ENCODE measurements around the gene HSPA6. TPM values are rescaled to one million over a fixed set of nuclear protein-coding genes. Genes with fewer than 3 reads are reported as not detected.
"Not testable (repeated sequence)": the region's sequence is repeated elsewhere in the genome, so short reads cannot be mapped to it uniquely, and the experiment has no call there.

Gene HSPA6
- total RNA-seq, 2 experiments from 2014 or later = 0.11 to 0.14 TPM

GRCh38 chr1:161528550-161528949 lies 4.2 kb downstream of the HSPA6 start:
- H3K27me3 Mint-ChIP-seq; intact Hi-C loops (cut with DNase I, micrococcal nuclease); DNase-seq; H3K4me3 Mint-ChIP-seq; H3K27ac Mint-ChIP-seq; H3K9me3 Mint-ChIP-seq (ENCODE audit: low read depth); ATAC-seq; CTCF ChIA-PET; H3K36me3 Mint-ChIP-seq (ENCODE audit: low read depth): not testable (repeated sequence)
- POLR2A ChIA-PET = interaction anchor here (0.7 kb wide), 1 partner anchor 82 kb away, joined by 6 read pairs; no protein-coding TSS in a partner anchor
- H3K4me1 Mint-ChIP-seq = peaks cover 12% of the 10 kb centered on the region

DNA sequence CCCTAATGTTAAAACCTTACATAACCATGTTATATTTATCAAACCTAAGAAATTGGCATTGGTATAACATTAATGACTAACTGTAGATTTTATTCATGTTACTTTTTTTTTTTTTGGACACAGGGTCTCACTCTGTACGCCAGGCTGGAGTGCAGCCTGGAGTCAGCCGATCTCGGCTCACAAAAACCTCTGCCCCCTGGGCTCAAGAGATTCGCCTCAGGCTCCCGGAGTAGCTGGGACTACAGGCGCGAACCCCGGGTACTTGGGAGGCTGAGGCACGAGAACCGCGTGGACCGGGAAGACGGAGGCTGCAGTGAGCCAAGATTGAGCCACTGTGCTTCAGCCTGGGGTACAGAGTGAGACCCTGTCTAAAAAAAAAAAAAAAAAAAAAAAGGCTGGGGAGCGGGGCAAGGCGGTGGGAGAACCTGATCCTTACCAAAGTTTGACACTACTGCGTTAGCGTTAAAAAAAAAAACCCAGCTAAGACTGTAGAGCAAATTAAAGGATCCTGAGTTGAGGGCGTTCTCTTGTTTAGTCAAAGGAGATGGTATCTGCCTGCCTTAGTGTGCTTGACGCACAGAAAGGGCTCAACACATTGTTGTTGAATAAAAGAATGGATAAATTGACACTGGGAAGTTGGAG lies 5.2 kb downstream of the HSPA6 start:
- intact Hi-C loops (cut with DNase I, micrococcal nuclease); DNase-seq; H3K9me3 Mint-ChIP-seq (ENCODE audit: low read depth); ATAC-seq; POLR2A ChIA-PET; H3K27me3 Mint-ChIP-seq; H3K4me1 Mint-ChIP-seq; H3K36me3 Mint-ChIP-seq (ENCODE audit: low read depth): not testable (repeated sequence)
- Mint-ChIP-seq H3K27ac (peak overlapping the region; percentile 94), H3K4me3 (peak overlapping the region; percentile 84)
- CTCF ChIA-PET = interaction anchor here (0.6 kb wide), 1 partner anchor 121 kb away, joined by 3 read pairs; no protein-coding TSS in a partner anchor

DNA sequence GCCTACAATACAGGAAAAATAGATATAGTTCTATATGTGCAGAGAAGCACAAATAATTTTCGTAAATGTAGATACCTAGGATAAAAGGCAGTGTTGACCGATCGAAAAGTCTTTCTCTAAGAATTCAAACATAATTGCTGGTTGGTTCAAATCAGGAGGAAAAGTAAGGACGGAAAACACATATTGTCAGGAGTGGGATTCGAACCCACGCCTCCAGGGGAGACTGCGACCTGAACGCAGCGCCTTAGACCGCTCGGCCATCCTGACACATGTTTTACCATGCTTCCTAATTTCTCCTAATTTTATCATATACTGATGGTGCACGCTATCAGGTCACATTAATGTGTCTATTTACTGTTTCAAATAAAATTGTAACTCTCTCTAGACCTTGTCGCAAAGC lies 5.8 kb downstream of the HSPA6 start:
- ChIA-PET POLR2A (interaction anchor here (0.8 kb wide), 1 partner anchor 10 kb away, joined by 3 read pairs; no protein-coding TSS in a partner anchor), CTCF (interaction anchor here (0.6 to 1.3 kb wide), 2 partner anchors 9 to 122 kb away, joined by 3 to 4 read pairs; no protein-coding TSS in a partner anchor)
- H3K36me3 Mint-ChIP-seq (ENCODE audit: low read depth); intact Hi-C loops (cut with DNase I, micrococcal nuclease); H3K4me1 Mint-ChIP-seq; H3K27me3 Mint-ChIP-seq; H3K9me3 Mint-ChIP-seq (ENCODE audit: low read depth): not testable (repeated sequence)
- Mint-ChIP-seq H3K27ac (peak overlapping the region; percentile 94), H3K4me3 (peak overlapping the region; percentile 84)
- ATAC-seq (peak; percentile 48), DNase-seq (peak; percentile 80)

DNA sequence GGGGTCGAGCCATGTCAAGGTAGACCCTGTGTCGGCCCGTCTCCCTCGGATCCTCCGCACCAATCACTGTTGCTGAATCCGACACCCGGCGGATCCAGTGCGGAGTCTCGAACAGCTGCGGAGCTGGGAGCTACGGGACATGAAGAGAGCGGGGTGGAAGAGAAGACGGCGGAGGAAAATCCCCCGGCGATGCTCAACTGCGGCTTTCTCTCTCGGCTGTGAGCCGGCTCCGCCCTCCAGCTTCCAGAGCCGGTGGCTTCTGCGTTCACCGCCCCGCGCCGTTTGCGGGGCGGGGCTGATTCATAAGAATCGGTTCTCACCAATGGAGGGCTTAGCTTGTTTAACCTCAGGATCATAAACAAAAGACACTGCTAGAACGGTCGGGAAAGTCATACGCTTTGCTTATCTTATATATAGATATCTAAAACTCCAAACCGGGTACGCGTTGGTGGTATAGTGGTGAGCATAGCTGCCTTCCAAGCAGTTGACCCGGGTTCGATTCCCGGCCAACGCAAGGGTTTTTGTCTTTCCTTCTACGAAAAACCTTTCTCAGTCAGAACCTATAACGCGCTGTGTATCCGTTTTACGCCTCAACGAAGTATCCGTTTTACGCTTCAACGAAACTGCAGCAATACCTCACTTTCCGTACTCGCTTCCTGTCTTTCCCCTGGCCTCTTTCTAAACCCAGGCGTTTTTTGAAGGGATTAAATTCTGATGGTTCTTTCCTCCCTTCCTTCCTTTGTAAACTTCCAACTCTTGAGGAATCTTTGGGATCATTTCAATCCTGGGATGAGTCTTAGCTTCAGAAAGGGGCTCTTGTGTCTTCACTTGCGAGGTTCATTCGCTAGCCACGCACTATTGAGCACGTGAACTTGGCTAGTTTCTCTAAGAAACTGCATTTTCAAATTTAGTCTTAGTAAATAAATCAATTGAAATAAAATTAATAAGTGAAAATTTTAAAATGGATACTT lies 6.6 kb downstream of the HSPA6 start:
- peak; percentile 94 for DNase-seq
- intact Hi-C loops (cut with DNase I, micrococcal nuclease) = loop anchor here (1.0 kb wide), 2 partner anchors 9 to 81 kb away; no protein-coding TSS in a partner anchor
- not testable (repeated sequence) for H3K36me3 Mint-ChIP-seq (ENCODE audit: low read depth); H3K9me3 Mint-ChIP-seq (ENCODE audit: low read depth); H3K27me3 Mint-ChIP-seq; H3K4me1 Mint-ChIP-seq
- peak overlapping the region; percentile 94 for H3K27ac Mint-ChIP-seq
- CTCF ChIA-PET = interaction anchor here (1.3 kb wide), 1 partner anchor 9 kb away, joined by 4 read pairs; no protein-coding TSS in a partner anchor
- peak; percentile 84 for ATAC-seq
- POLR2A ChIA-PET = interaction anchor here (0.6 to 0.8 kb wide), 2 partner anchors 9 to 432 kb away, joined by 3 to 4 read pairs; no protein-coding TSS in a partner anchor
- peak overlapping the region; percentile 84 for H3K4me3 Mint-ChIP-seq

DNA sequence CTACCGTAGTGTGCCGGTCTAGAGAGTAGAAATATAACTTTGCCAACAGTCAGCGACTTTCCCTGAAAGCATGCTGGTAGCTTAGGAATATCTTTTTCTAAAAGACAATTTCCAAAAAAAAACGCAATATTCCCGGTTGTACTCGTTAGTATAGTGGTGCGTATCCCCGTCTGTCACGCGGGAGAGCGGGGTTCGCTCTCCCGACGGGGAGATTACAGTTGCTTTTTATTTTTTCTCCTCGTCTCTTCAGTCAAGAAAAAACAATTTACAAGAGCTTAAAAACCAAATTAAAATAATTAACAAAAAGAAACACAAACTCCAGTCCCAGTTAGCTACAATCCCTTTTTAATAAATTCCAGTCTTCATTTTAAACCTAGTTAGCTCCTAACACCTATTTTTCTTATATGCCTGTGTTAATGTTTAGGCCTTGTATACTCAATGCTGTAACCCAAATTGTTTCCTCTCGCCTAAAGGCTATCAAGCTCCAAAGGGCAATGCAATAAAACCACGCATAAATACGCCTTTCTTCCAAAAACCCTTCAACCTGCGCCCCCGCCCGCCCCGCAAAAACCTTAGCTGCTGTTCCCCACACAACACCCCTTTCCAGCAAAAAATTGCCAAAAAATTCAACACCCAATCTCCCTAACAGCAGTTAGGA lies 7.8 kb downstream of the HSPA6 start:
- H3K27me3 Mint-ChIP-seq = no peaks in the 10 kb centered on the region
- H3K4me3 Mint-ChIP-seq = no peak overlapping the region
- DNase-seq (no peak), ATAC-seq (no peak)
- ChIA-PET POLR2A (no interaction called here), CTCF (no interaction called here)
- H3K9me3 Mint-ChIP-seq (ENCODE audit: low read depth) = no peaks in the 10 kb centered on the region
- no peak overlapping the region for H3K27ac Mint-ChIP-seq
- intact Hi-C loops (cut with DNase I, micrococcal nuclease) = loop anchor here (1.0 kb wide), 2 partner anchors 8 to 80 kb away; no protein-coding TSS in a partner anchor
- H3K36me3 Mint-ChIP-seq (ENCODE audit: low read depth) = peaks cover 2% of the 10 kb centered on the region
- peaks cover 5% of the 10 kb centered on the region for H3K4me1 Mint-ChIP-seq

DNA sequence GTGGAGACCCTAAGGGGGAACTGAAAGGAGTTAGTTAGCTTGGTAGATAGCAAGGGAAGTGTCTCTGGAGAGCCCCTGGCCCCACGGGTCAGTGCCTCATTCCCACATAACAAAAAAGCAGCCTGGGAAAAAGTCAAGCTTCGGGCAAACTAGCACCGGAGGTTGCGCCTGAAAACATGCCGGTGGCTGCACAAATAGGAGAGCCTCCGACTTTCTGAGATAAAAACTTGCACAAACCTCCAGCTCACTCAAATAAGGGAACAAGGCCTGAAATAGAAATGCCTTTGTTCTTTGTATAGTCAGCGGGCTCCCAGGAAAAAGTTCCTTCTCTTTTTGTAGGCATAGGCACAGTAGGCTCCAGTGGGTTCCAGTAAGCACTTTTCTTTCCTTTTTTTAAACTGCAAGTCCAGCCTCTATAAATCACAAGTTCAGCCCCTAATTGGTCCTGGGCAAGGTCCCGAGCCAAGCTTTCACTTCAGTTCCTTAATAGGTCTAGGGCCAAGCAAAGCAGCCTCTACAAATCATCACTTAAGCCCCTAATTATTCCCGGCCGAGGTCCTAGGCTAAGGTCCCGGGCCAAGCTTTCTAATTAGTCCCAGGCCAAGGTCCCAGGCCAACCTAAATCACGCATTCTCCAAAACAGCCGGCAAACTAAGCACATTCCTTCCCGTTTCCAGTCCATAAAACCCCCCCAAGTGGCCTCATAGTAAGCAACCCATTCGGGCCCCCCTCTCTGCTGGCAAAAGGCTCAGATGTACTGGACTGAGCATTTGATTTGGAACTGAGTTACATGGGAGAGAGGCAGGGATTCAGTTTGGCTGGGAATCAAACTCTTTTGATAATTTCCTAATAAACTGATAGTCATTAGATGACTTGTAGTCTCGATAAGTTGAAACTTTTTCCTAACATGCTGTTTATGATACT lies 8.6 kb downstream of the HSPA6 start:
- H3K4me3 Mint-ChIP-seq; H3K27ac Mint-ChIP-seq; POLR2A ChIA-PET; H3K27me3 Mint-ChIP-seq; H3K36me3 Mint-ChIP-seq (ENCODE audit: low read depth); DNase-seq; intact Hi-C loops (cut with DNase I, micrococcal nuclease); CTCF ChIA-PET; H3K9me3 Mint-ChIP-seq (ENCODE audit: low read depth); ATAC-seq; H3K4me1 Mint-ChIP-seq: not testable (repeated sequence)

DNA sequence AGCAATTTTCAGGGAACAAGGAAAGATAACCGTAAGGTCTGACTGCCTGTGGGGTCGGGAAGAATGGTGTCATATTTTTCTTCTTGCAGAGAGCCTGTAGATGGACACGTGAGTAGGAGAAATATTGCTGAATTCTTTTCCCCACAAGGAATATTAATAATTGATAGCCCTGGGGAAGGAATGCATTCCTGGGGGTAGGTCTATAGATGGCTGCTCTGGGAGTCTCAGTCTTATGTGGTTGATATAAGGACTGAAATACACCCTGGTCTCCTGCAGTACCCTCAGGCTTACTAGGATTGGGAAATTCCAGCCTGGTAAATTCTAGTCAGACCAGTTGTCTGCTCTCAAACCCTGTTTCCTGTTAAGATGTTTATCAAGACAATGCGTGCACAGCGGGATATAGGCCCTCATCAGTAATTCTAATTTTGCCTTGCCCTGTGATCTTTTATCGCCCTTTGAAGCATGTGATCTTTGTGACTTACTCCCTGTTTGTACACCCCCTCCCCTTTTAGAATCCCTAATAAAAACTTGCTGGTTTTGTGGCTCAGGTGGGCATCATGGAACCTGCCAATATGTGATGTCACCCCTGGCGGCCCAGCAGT lies 12.8 kb downstream of the HSPA6 start:
- H3K27ac Mint-ChIP-seq; POLR2A ChIA-PET; intact Hi-C loops (cut with DNase I, micrococcal nuclease); CTCF ChIA-PET; DNase-seq; H3K4me3 Mint-ChIP-seq; H3K27me3 Mint-ChIP-seq; H3K9me3 Mint-ChIP-seq (ENCODE audit: low read depth); H3K36me3 Mint-ChIP-seq (ENCODE audit: low read depth); ATAC-seq: not testable (repeated sequence)
- H3K4me1 Mint-ChIP-seq = peaks cover 28% of the 10 kb centered on the region

- intact Hi-C loops (cut with DNase I, micrococcal nuclease) = not testable (repeated sequence)
Observed at GRCh38 chr1:161538925-161539479, 14.7 kb downstream of the HSPA6 start.

GRCh38 chr1:161539731-161540569 lies 15.6 kb downstream of the HSPA6 start:
- ATAC-seq (peak; percentile 80), DNase-seq (peak; percentile 94)
- H3K9me3 Mint-ChIP-seq (ENCODE audit: low read depth); H3K36me3 Mint-ChIP-seq (ENCODE audit: low read depth); H3K27me3 Mint-ChIP-seq: not testable (repeated sequence)
- ChIA-PET POLR2A (interaction anchor here (1.1 kb wide), 1 partner anchor 9 kb away, joined by 3 read pairs; no protein-coding TSS in a partner anchor), CTCF (interaction anchor here (0.7 to 1.3 kb wide), 4 partner anchors 9 to 740 kb away, joined by 3 to 6 read pairs (median 4); no protein-coding TSS in a partner anchor)
- Mint-ChIP-seq H3K4me1 (peaks cover 42% of the 10 kb centered on the region), H3K4me3 (peak overlapping the region; percentile 88), H3K27ac (peak overlapping the region; percentile 90)
- intact Hi-C loops (cut with DNase I, micrococcal nuclease) = loop anchor here (1.0 to 10.0 kb wide), 5 partner anchors 9 to 205 kb away; partner anchors contain the start of gene DUSP12 (in 1 of the 2)

More at GRCh38 chr1:161538925-161539479, 14.7 kb downstream of the HSPA6 start:
- not testable (repeated sequence) for ATAC-seq; H3K9me3 Mint-ChIP-seq (ENCODE audit: low read depth); H3K4me3 Mint-ChIP-seq; H3K36me3 Mint-ChIP-seq (ENCODE audit: low read depth); H3K27ac Mint-ChIP-seq; DNase-seq; H3K27me3 Mint-ChIP-seq
- H3K4me1 Mint-ChIP-seq = peaks cover 42% of the 10 kb centered on the region
- CTCF ChIA-PET = interaction anchor here (0.7 to 1.3 kb wide), 3 partner anchors 8 to 200 kb away, joined by 3 to 6 read pairs (median 4); no protein-coding TSS in a partner anchor
- POLR2A ChIA-PET = interaction anchor here (1.1 kb wide), 1 partner anchor 8 kb away, joined by 3 read pairs; no protein-coding TSS in a partner anchor
